A549 (cell line): ENCODE results near the gene PARD6B.

Experiments used
- JUNB ChIP-seq: fragments of >200 bp; sonication (Bioruptor Twin); formaldehyde crosslinking; IDR thresholded peaks from 2 replicates; pipeline ENCODE4 v1.6.1; 2016
- TF ChIP-seq, protein P1 (sequence below): fragments of >200 bp; sonication (Bioruptor Twin); formaldehyde crosslinking; IDR thresholded peaks from 3 replicates; pipeline ENCODE4 v1.5.1; 2016

DNA sequence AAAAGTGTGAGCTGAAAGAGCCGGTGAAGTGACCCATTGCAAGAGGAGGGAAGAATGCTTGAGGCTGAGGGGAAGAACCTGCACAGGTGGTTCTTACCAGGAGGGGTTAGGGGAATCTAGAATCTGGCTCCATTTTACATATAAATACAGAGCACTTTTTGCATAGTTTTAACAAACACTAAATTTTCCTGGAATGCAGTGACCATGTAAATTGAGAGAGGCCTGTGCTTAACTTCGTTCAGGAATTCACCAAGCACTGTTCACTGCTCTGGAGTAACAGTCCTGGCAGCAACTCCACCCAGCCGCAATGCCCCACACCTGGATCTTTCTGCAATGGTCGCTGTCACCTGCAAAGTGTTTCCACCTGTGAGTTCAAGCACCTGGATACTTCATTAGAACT, 26.9 kb upstream of the PARD6B start:
- TF ChIP-seq JUNB = no peak
- TF ChIP-seq, protein P1, sequence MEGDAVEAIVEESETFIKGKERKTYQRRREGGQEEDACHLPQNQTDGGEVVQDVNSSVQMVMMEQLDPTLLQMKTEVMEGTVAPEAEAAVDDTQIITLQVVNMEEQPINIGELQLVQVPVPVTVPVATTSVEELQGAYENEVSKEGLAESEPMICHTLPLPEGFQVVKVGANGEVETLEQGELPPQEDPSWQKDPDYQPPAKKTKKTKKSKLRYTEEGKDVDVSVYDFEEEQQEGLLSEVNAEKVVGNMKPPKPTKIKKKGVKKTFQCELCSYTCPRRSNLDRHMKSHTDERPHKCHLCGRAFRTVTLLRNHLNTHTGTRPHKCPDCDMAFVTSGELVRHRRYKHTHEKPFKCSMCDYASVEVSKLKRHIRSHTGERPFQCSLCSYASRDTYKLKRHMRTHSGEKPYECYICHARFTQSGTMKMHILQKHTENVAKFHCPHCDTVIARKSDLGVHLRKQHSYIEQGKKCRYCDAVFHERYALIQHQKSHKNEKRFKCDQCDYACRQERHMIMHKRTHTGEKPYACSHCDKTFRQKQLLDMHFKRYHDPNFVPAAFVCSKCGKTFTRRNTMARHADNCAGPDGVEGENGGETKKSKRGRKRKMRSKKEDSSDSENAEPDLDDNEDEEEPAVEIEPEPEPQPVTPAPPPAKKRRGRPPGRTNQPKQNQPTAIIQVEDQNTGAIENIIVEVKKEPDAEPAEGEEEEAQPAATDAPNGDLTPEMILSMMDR = no peak
